Endothelial cell of umbilical vein (primary cell): ENCODE results near the gene XAF1. TPM values are rescaled to one million over a fixed set of nuclear protein-coding genes. Genes with fewer than 3 reads are reported as not detected.

Experiments used
- BruUV-seq: library from RNA; stranded (reverse); fragments of 400-500 nt; replicated peaks from 2 replicates; lab custom pipeline; 2021; lab: Mats Ljungman, UMichigan
- CTCF ChIA-PET: fragments of 300-600, 350-600 bp; sonication (Branson Sonifier 250); formaldehyde crosslinking; loops from one replicate; lab custom pipeline; 2021; ENCODE audit warnings: antibody characterized with exemption, inconsistent platforms; lab: Charles Lee
- POLR2A ChIA-PET: fragments of 300-600, 350-600 bp; sonication (Branson Sonifier 250); formaldehyde crosslinking; loops from one replicate; lab custom pipeline; 2021; ENCODE audit warnings: antibody characterized with exemption, inconsistent platforms; lab: Charles Lee
- DNase-seq: peaks from one replicate; pipeline ENCODE4 v3.0.0-alpha.2; 2011; ENCODE audit warnings: low read depth, low spot score
- FAIRE-seq: peaks from 2 replicates; lab custom pipeline; 2011; peaks lifted over from hg19 to GRCh38; lab: Jason Lieb, UNC
- H2AFZ ChIP-seq: 2 replicates; pipeline ENCODE4 v1.6.0; 2012; ENCODE audit warnings: low read depth, low read length, control low read depth, inconsistent platforms
- H3K27ac ChIP-seq: 2 replicates; pipeline ENCODE4 v1.5.1; 2011; ENCODE audit warnings: low read depth, mild to moderate bottlenecking, control low read depth, low read length, moderate library complexity; ENCODE audit not compliant: insufficient read depth
- H3K27me3 ChIP-seq, 2 experiments: 2 replicates each; pipeline versions ENCODE4 v1.6.0 to v1.6.1; 2011; ENCODE audit warnings: low read length in 2 of 2, mixed read lengths in 1 of 2; ENCODE audit not compliant: control insufficient read depth in 2 of 2, insufficient read depth in 2 of 2
- H3K36me3 ChIP-seq, 2 experiments: 2 replicates in 1 of 2; 3 replicates in 1 of 2; pipeline ENCODE4 v1.5.1; 2011; ENCODE audit warnings: low read length in 2 of 2, mild to moderate bottlenecking in 1 of 2, moderate library complexity in 1 of 2; ENCODE audit not compliant: control insufficient read depth in 2 of 2, insufficient read depth in 2 of 2; ENCODE audit errors: extremely low read depth in 1 of 2
- H3K4me1 ChIP-seq: 3 replicates; pipeline ENCODE4 v1.5.1; 2011; ENCODE audit warnings: mild to moderate bottlenecking, low read length; ENCODE audit not compliant: control insufficient read depth, insufficient read depth; ENCODE audit errors: extremely low read depth
- H3K4me2 ChIP-seq: 2 replicates; pipeline ENCODE4 v1.6.1; 2011; ENCODE audit warnings: low read length, control low read depth, mixed read lengths; ENCODE audit not compliant: insufficient read depth
- H3K4me3 ChIP-seq, 3 experiments: fragments of 200-600 bp in 1 of 3; sonication (generic), shearing (Covaris generic) in 1 of 3; replicated peaks in 1 of 3; 2 replicates each; pipeline ENCODE4 v1.5.1; 2011 to 2016; ENCODE audit warnings: control low read depth in 3 of 3, low read length in 3 of 3, mild to moderate bottlenecking in 2 of 3, inconsistent platforms in 1 of 3, low read depth in 1 of 3, moderate library complexity in 1 of 3; ENCODE audit not compliant: insufficient read depth in 1 of 3
- H3K79me2 ChIP-seq: 2 replicates; pipeline ENCODE4 v1.6.0; 2012; ENCODE audit warnings: low read length, inconsistent platforms; ENCODE audit not compliant: control insufficient read depth, insufficient read depth
- H3K9ac ChIP-seq: replicated peaks from 2 replicates; pipeline ENCODE3; 2011; ENCODE audit warnings: low read length, control low read depth; ENCODE audit not compliant: insufficient read depth; ENCODE audit errors: extremely low read depth
- H3K9me1 ChIP-seq: replicated peaks from 3 replicates; pipeline ENCODE4 v1.6.0; 2011; ENCODE audit warnings: mild to moderate bottlenecking, low read length; ENCODE audit not compliant: control insufficient read depth, insufficient read depth; ENCODE audit errors: extremely low read depth
- H3K9me3 ChIP-seq: replicated peaks from 2 replicates; pipeline ENCODE4 v1.5.1; 2012; ENCODE audit warnings: low read length, inconsistent platforms; ENCODE audit not compliant: control insufficient read depth, insufficient read depth
- H4K20me1 ChIP-seq: replicated peaks from 2 replicates; pipeline ENCODE3; 2011; ENCODE audit warnings: mild to moderate bottlenecking, low read length; ENCODE audit not compliant: control insufficient read depth, insufficient read depth; ENCODE audit errors: extremely low read depth
- CTCF ChIP-seq, 2 donors: IDR thresholded peaks; 1 replicate in 1 of 2; 2 replicates in 1 of 2; pipeline ENCODE4 v1.5.1; 2011; ENCODE audit warnings: low read length in 2 of 2, mild to moderate bottlenecking in 2 of 2, moderate library complexity in 2 of 2, control low read depth in 1 of 2, inconsistent platforms in 1 of 2, low read depth in 1 of 2; ENCODE audit not compliant: insufficient read depth in 1 of 2; ENCODE audit errors: extremely low read depth in 1 of 2
- FOS ChIP-seq: IDR thresholded peaks from 2 replicates; pipeline ENCODE4 v1.6.1; 2011; ENCODE audit warnings: mild to moderate bottlenecking, low read length, moderate library complexity, borderline replicate concordance; ENCODE audit not compliant: insufficient read depth
- JUN ChIP-seq: IDR thresholded peaks from 2 replicates; pipeline ENCODE4 v1.6.1; 2011; ENCODE audit warnings: borderline replicate concordance, low read depth; ENCODE audit not compliant: insufficient read length, insufficient read depth
- MAX ChIP-seq: IDR thresholded peaks from 2 replicates; pipeline ENCODE4 v1.6.1; 2011; ENCODE audit not compliant: insufficient read depth, insufficient read length
- POLR2AphosphoS5 ChIP-seq: IDR thresholded peaks from 2 replicates; pipeline ENCODE4 v1.6.1; 2012; ENCODE audit warnings: low read depth, mild to moderate bottlenecking, control low read depth, low read length, moderate library complexity; ENCODE audit not compliant: insufficient read depth
- dilution Hi-C: fragments of 300-500 bp; cut with MboI; formaldehyde crosslinking; loops from one replicate; pipeline ENCODE4 v1.15.0; 2019; ENCODE audit warnings: low sequenced_read_pairs; ENCODE audit not compliant: extremely low pct_ligation_motif_present
- intact Hi-C: fragments of 100-400 bp; cut with micrococcal nuclease; formaldehyde crosslinking; loops from one replicate; pipeline ENCODE4 v1.10.0; 2022
- polyA plus RNA-seq, 4 experiments: library from polyadenylated mRNA; depleted of rRNA in 3 of 4; stranded (reverse) in 3 of 4; unstranded in 1 of 4; fragments of >200 nt; gene quantifications; 2 replicates each; pipeline versions ENCODE4 v1.2.1 to v1.2.3, GENCODE V29; 2011 to 2012; ENCODE audit warnings: missing spikeins in 1 of 4
- total RNA-seq: library from RNA; stranded (reverse); gene quantifications from 2 replicates; pipeline ENCODE4 v1.2.3, GENCODE V29; 2021

XAF1 gene
- total and polyA plus RNA-seq, 2 donors (not counting 3 experiments of a cell fraction or from before 2014, with no cell fraction given), result 6.3 to 21.5 TPM

GRCh38 chr17:6710317-6710716 is 45.5 kb upstream of the XAF1 start:
- dilution Hi-C loops, result no loop called here
- ChIA-PET CTCF (interaction anchor here (1.2 kb wide), 1 partner anchor 42 kb away, joined by 3 read pairs; no protein-coding TSS in a partner anchor), POLR2A (no interaction called here)
- intact Hi-C loops, result no loop called here
- no peak overlapping the region for H3K27ac ChIP-seq
- H3K9me1 ChIP-seq, result no peaks in the 10 kb centered on the region
- H4K20me1 ChIP-seq, result no peaks in the 10 kb centered on the region
- BruUV-seq, result no TSS peak
- no peaks in the 10 kb centered on the region for H3K9me3 ChIP-seq
- peaks cover 28 to 32% of the 10 kb centered on the region in 2 experiments for H3K27me3 ChIP-seq
- TF ChIP-seq MAX (no peak), JUN (no peak), POLR2AphosphoS5 (no peak), CTCF (IDR thresholded peaks at IDR 0.05; ENCODE audit: extremely low read depth in 1 of 2, insufficient read depth in 1 of 2, low read depth in 1 of 2, low read length in 2 of 2) (no peak), FOS (no peak)
- H2AFZ ChIP-seq, result no peak overlapping the region
- H3K4me2 ChIP-seq, result no peak overlapping the region
- H3K4me1 ChIP-seq, result no peaks in the 10 kb centered on the region
- H3K4me3 ChIP-seq, result no peak overlapping the region
- FAIRE-seq (no peak), DNase-seq (no peak)
- no peaks in the 10 kb centered on the region for H3K79me2 ChIP-seq
- no peaks in the 10 kb centered on the region for H3K36me3 ChIP-seq
- H3K9ac ChIP-seq, result no peak overlapping the region
